ENCODE measurements around the gene PLCG1. TPM values are rescaled to one million over a fixed set of nuclear protein-coding genes. Genes with fewer than 3 reads are reported as not detected.

The PLCG1 gene
- polyA plus RNA-seq, 6 donors from 2014 or later, result 1.6 to 18.1 (median 8.0) TPM

DNA sequence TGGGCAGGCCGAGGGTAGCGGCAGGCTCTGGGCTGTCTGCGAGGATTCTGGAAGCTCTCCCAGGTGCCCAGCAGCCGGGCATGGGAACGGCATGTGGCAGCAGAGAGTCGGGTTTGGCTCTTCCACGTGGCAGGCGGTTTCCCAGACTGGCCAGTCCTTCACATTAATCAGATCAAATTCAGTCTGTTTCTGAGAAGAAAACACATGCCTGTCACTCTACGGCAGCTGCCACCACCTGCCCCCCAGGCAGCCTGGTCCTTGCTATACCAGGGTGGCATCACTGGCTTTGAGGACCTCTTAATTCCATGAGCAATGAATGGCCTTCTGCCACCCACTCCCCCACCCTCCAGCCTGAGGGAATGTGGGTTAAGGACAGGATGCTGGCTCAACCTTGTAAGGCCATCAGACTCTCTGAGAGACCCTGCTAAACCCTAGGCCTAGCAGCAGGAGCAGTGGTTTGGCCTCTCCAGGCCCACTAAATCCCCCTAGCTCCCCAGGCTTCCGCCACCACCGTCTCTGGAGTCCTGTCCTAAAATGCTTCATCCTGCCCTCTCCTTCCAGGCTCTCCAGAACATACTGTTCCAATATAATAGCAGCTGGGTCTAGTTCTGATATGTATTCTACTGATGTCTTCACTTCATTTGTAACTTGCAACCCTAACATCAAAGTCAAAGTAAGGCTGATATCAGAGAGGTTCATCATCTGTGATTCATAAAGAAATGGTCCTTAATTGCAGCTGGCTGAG is 47.8 kb downstream of the PLCG1 start:
- Mint-ChIP-seq H3K9me3 (peaks cover 0 to 19% (median 10%) of the 10 kb centered on the region in 7 donors), H3K36me3 (peaks cover 16 to 20% of the 10 kb centered on the region in 2 donors), H3K27me3 (peaks cover 0 to under 1% (median 0%) of the 10 kb centered on the region in 3 donors), H3K4me1 (no peaks in the 10 kb centered on the region), H3K4me3 (no peak overlapping the region), H3K27ac (peak overlapping the region in 3 of 6 donors; percentile 43 to 69 (median 66))
- ATAC-seq (ENCODE audit: low read depth in 2 of 2), result no peak
- no peak for DNase-seq

DNA sequence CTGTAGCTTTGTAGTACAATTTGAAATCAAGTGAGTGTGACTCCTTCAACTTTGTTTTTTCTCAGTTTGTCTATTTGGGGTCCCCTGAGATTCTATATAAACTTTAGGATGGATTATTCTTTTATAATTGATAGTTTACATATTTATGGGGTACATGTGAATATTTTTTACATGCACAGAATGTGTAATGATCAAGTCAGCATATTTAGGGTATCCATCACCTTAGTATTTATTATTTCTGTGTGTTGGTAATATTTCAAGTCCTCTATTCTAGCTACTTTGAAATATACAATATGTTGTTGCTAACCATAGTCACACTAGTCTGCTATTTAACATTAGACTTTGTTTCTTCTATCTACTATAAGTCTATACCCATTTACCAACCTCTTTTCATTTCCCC is 50.3 kb downstream of the PLCG1 start:
- no peak overlapping the region for H3K4me3 Mint-ChIP-seq
- ATAC-seq (ENCODE audit: low read depth in 2 of 2) (no peak), DNase-seq (no peak)
- peaks cover 30 to 37% of the 10 kb centered on the region in 2 donors for H3K36me3 Mint-ChIP-seq
- peaks cover under 1 to 38% (median 26%) of the 10 kb centered on the region in 7 donors for H3K9me3 Mint-ChIP-seq
- peaks cover 0 to 6% (median 0%) of the 10 kb centered on the region in 3 donors for H3K27me3 Mint-ChIP-seq
- no peaks in the 10 kb centered on the region for H3K4me1 Mint-ChIP-seq
- H3K27ac Mint-ChIP-seq, result no peak overlapping the region

DNA sequence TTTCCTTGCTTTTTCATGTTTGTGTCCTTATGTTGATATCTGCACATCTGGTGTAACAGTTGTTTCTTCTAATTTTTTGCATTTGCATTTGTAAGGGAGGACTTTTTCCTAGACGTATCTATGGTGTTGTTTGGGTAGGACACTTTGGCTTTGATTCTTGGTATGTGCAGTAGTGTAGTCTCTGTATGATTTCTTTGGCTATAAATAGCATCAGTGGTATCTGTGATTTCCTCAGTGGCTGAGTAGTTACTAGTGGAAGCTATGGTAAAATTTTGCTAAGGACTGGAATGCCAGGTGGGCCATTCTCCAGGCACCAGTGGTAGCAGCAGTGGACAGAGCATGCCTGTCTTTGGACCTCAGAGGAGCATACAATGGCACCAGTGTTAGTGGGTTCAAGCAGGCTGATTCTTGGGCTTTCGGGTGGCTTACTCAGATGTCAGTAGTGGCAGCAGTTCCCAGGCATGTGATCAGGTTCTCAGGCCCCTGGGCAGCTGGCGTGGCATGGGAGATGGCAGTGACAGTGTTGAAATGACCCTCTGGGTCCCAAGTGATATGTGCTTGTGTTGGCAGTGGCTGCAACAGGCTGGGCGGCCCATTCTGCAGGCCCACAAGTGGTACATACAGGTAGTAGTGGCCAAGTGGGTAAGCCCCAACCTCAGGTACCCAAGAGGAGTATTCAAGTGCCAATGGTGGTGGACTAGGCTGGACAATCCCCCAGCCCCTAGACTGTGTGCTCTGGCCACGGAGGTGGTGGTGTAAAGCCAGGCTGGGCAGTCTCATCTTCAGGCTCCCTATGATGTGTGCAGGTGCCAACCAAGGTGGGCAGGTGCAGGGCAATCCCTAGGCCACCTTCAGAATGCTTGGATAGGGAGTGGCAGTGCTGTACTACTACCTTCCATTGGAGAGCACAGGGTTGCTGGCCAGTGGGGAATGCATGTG is 54.5 kb downstream of the PLCG1 start:
- DNase-seq (no peak), ATAC-seq (ENCODE audit: low read depth in 2 of 2) (no peak)
- peaks cover 35 to 37% of the 10 kb centered on the region in 2 donors for H3K36me3 Mint-ChIP-seq
- no peaks in the 10 kb centered on the region for H3K4me1 Mint-ChIP-seq
- H3K4me3 Mint-ChIP-seq, result peak overlapping the region in 1 of 8 donors; percentile 8
- peaks cover 0 to 10% (median 0%) of the 10 kb centered on the region in 3 donors for H3K27me3 Mint-ChIP-seq
- peak overlapping the region in 1 of 6 donors; percentile 9 for H3K27ac Mint-ChIP-seq
- H3K9me3 Mint-ChIP-seq, result peaks cover 5 to 54% (median 34%) of the 10 kb centered on the region in 7 donors

DNA sequence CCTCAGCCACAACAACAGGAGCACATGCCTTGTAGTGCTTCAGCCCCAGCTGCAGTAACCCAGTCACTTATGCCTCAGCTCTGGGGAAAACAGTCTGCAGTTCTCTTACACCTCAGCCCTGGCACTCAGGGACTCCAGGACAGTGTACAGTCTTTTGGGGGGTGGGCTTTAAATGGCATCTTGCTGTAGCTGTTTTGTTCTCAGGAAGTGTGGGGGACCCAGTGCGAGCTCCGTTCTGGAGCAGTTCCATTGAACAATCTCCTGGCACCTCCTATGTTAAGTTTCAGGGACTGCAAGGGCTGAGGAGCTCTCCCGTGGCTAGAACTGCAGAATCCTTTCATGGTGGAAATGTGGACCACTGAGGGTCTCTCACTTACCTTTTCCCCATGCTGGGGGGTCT is 55.2 kb downstream of the PLCG1 start:
- peaks cover 0 to 10% (median 0%) of the 10 kb centered on the region in 3 donors for H3K27me3 Mint-ChIP-seq
- ATAC-seq (ENCODE audit: low read depth in 2 of 2) (no peak), DNase-seq (no peak)
- peaks cover 35 to 37% of the 10 kb centered on the region in 2 donors for H3K36me3 Mint-ChIP-seq
- no peaks in the 10 kb centered on the region for H3K4me1 Mint-ChIP-seq
- no peak overlapping the region for H3K27ac Mint-ChIP-seq
- no peak overlapping the region for H3K4me3 Mint-ChIP-seq
- H3K9me3 Mint-ChIP-seq, result peaks cover 5 to 54% (median 34%) of the 10 kb centered on the region in 7 donors

DNA sequence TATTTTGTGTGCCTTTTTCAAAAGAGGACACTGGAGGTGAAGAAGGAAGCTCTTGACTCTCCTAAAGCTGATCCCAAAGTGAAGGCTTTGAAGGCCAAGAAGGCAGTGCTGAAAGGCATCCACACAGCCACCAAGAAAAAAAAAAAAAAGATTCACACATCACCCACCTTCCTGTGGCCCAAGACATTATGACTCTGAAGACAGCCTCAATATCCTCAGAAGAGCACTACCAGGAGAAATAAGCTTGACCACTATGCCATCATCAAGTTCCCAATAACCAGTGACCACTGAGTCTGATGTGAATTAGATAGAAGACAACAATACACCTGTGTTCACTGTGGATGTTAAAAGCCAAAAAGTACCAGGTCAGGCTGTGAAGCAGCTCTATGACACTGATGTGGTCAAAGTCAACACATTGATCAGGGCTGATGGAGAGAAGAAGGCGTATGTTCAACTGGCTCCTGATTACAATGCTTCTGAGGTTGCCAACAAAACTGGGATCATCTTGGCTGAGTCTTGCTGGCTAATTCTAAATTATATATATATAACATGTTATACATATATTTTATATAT is 59.4 kb downstream of the PLCG1 start:
- H3K9me3 Mint-ChIP-seq, result peaks cover 12 to 43% (median 26%) of the 10 kb centered on the region in 7 donors
- ATAC-seq (ENCODE audit: low read depth in 2 of 2) (no peak), DNase-seq (no peak)
- H3K27ac Mint-ChIP-seq, result peak overlapping the region in 1 of 6 donors; percentile 15
- peaks cover 32 to 35% of the 10 kb centered on the region in 2 donors for H3K36me3 Mint-ChIP-seq
- peaks cover 0 to 5% (median 0%) of the 10 kb centered on the region in 3 donors for H3K27me3 Mint-ChIP-seq
- no peaks in the 10 kb centered on the region for H3K4me1 Mint-ChIP-seq
- no peak overlapping the region for H3K4me3 Mint-ChIP-seq

DNA sequence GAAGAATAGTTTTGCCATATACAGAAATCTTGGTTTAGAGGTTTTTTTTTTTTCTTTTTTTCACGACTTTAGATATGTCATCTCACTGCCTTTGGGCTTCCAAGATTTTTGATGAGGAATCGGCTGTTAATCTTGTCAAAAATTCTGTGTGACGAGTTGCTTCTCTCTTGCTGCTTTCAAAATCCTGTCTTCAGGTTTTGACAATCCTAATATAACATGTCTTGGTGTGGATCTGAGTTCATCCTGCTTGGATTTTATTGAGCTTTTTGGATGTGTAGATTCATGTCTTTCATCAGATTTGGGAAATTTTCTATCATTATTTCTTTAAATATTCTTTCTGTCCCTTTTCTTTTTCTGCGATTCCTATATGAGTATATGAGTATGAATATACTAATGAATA is 61.1 kb downstream of the PLCG1 start:
- peaks cover 36 to 39% of the 10 kb centered on the region in 2 donors for H3K36me3 Mint-ChIP-seq
- no peak overlapping the region for H3K4me3 Mint-ChIP-seq
- H3K27ac Mint-ChIP-seq, result no peak overlapping the region
- H3K4me1 Mint-ChIP-seq, result peaks cover 0 to 8% (median 0%) of the 10 kb centered on the region in 3 donors
- DNase-seq, result no peak
- no peaks in the 10 kb centered on the region for H3K27me3 Mint-ChIP-seq
- no peak for ATAC-seq (ENCODE audit: low read depth in 2 of 2)
- peaks cover 8 to 32% (median 21%) of the 10 kb centered on the region in 7 donors for H3K9me3 Mint-ChIP-seq

DNA sequence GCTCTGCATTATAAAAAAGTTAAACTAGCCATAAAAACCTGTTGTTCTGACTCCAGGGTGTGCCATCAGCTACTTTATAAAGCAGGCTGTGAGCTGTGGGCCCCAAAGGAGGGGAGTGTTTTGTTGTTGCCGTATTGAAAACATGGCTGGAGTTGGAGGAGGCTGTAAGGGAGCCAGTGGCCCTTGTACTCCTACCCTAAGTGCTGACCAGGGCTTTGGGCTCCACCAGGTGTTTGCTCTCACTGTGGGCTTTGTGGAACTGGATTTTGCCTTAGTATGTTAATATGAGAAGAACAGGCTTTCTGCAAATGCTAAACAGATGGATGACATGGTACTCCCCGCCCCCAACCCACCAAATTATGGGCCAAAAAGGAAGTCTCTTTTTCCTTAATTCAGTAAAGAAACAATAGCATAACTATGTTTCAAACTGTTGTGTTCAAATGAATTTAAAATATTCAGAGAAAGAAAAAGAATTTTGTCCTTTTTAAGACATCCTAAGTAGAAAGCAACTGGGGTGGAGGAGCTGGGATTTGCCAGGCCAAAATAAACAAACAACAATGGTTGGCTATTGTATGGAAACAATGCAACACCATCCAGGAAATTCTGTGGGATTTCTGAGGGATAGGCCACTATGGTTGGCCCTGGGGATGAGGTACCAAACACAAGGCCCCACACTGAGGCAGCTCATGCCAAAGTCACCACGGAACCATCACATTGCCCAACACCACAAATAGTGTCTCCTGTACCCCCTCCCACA is 63.3 kb downstream of the PLCG1 start:
- DNase-seq (no peak), ATAC-seq (ENCODE audit: low read depth in 2 of 2) (no peak)
- peak overlapping the region in 2 of 6 donors; percentile 36 to 62 for H3K27ac Mint-ChIP-seq
- H3K4me1 Mint-ChIP-seq, result peaks cover 0 to 8% (median 0%) of the 10 kb centered on the region in 3 donors
- H3K9me3 Mint-ChIP-seq, result peaks cover 8 to 20% (median 14%) of the 10 kb centered on the region in 7 donors
- no peaks in the 10 kb centered on the region for H3K27me3 Mint-ChIP-seq
- peaks cover 30 to 32% of the 10 kb centered on the region in 2 donors for H3K36me3 Mint-ChIP-seq
- no peak overlapping the region for H3K4me3 Mint-ChIP-seq

DNA sequence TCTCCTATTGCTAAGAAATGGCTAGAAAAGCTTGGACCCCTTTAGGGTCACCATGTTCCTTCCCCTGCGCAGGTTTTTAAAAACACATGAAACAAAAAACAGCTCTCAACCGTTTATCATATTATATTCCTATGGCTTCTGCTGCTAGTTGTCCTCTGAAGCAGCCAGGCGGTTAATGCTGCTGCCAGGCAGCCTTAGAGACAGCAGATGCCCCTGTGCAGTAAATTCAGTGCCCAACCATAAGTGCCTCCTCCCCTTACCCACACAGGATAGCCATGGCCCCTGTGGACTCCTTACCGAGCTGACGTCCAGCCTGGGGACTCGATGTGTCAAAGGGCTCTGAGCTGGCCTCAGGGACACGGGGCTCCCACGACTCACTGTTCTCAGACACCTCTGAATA is 64.4 kb downstream of the PLCG1 start:
- H3K36me3 Mint-ChIP-seq, result peaks cover 30 to 32% of the 10 kb centered on the region in 2 donors
- DNase-seq (no peak), ATAC-seq (ENCODE audit: low read depth in 2 of 2) (no peak)
- no peak overlapping the region for H3K27ac Mint-ChIP-seq
- no peak overlapping the region for H3K4me3 Mint-ChIP-seq
- peaks cover 8 to 20% (median 14%) of the 10 kb centered on the region in 7 donors for H3K9me3 Mint-ChIP-seq
- H3K4me1 Mint-ChIP-seq, result peaks cover 0 to 14% (median 5%) of the 10 kb centered on the region in 3 donors
- H3K27me3 Mint-ChIP-seq, result no peaks in the 10 kb centered on the region

DNA sequence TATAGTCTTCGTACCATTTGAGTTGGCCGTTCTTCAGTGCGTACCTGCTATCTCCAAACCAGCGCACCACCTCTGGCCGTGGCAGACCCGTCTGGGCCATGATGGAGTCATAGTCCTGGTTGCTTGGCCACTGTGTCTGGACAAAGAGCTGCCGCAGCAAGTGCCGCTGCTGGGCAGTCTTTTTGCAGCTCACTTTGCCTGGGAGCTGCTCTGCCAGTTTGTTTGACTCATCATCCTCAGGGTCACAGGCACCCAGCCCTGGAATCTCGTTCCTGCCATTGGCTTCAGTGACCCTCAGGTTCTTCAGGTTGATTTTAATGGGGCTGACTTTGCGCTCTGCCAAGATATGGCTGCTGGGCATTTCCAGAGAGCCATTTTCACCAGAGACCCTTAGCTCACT is 65.1 kb downstream of the PLCG1 start:
- Mint-ChIP-seq H3K36me3 (peaks cover 30 to 32% of the 10 kb centered on the region in 2 donors), H3K27me3 (peaks cover 0 to under 1% (median 0%) of the 10 kb centered on the region in 3 donors), H3K4me1 (peaks cover 5 to 14% (median 10%) of the 10 kb centered on the region in 3 donors), H3K4me3 (no peak overlapping the region), H3K27ac (no peak overlapping the region), H3K9me3 (peaks cover 8 to 20% (median 14%) of the 10 kb centered on the region in 7 donors)
- DNase-seq, result no peak
- ATAC-seq (ENCODE audit: low read depth in 2 of 2), result no peak

DNA sequence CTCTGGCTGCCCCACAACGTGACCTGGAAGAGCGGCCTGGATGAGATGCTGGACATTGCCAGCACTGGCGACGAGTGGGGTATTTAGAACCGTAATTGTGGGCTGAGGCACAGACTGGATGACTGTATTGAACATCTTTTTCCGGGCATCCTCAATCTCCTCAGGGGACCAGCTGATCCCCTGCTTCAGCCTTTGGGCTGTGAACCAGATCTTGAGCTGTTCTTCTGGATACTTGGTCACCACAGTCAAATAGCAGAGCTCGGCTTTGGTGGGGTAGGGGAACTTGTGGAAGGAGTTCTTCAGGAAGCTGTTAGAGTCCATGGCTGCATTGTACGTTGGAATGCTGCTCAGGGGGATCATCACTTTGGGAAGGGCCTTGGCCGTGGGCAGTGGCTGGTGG is 66.3 kb downstream of the PLCG1 start:
- Mint-ChIP-seq H3K9me3 (peaks cover 6 to 14% (median 10%) of the 10 kb centered on the region in 7 donors), H3K27me3 (peaks cover 0 to 5% (median 0%) of the 10 kb centered on the region in 3 donors), H3K4me3 (no peak overlapping the region), H3K27ac (no peak overlapping the region), H3K4me1 (peaks cover 5 to 18% (median 14%) of the 10 kb centered on the region in 3 donors), H3K36me3 (peaks cover 24 to 28% of the 10 kb centered on the region in 2 donors)
- DNase-seq (no peak), ATAC-seq (ENCODE audit: low read depth in 2 of 2) (no peak)

DNA sequence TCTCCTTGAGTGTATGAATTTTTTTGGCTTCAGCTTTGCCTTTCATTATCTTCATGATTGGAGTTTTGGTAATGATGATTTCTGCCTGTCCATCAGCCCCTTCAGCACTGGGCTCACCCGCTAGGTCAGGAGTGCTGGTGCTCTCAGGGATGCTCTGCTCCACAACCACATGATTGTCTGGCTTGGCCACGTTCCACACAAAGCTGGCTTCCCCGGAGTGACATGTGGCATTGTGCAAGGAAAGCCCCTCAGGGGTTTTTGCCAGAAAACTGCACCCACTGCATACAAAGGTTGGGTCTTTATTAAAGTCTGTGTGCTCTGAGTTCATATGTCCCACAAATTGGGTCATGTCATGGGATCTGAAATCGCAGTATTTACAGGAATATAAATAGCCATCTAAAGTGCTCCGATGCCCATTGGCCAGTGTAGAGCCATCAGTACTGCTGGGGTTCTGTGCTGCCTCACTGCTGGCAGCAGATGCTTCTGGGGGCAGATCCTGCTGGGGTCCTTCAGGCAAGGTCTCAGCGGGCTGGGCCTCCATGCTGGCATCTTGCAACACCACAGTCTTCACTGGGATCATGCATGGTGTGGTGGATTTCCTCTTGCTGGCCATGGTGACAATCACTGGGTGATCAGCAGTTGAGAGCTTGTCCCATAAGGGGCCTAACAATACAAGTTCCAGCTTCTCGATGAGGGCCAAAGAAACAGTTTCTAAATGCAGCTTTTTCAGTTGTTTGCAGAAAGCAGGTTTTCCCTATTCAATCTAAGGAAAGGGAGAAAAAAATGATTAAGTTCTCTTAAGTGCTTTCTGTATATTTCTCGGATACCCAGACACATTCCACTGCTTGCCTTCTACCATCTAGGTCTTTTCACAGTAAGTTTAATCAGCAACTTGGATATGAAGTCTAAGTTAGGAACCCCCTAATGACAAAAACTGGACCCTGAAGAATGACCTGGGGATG is 67.2 kb downstream of the PLCG1 start:
- no peak overlapping the region for H3K27ac Mint-ChIP-seq
- peaks cover 5 to 18% (median 14%) of the 10 kb centered on the region in 3 donors for H3K4me1 Mint-ChIP-seq
- DNase-seq (no peak), ATAC-seq (ENCODE audit: low read depth in 2 of 2) (no peak)
- H3K27me3 Mint-ChIP-seq, result peaks cover 0 to 5% (median 0%) of the 10 kb centered on the region in 3 donors
- peaks cover 16 to 21% of the 10 kb centered on the region in 2 donors for H3K36me3 Mint-ChIP-seq
- no peak overlapping the region for H3K4me3 Mint-ChIP-seq
- H3K9me3 Mint-ChIP-seq, result peaks cover 0 to 8% (median 2%) of the 10 kb centered on the region in 7 donors

All from naive B cell (primary cell).